ENCODE measurements around the gene RPS19BP1.

RPS19BP1 gene

GRCh38 chr22:39558950-39559349 lies 26.4 kb upstream of the RPS19BP1 start:
- no peak for DNase-seq

- no peak for DNase-seq
Observed at GRCh38 chr22:39558254-39558727, 25.7 kb upstream of the RPS19BP1 start.

- peak; percentile 51 for DNase-seq
Observed at GRCh38 chr22:39556970-39557841, 24.7 kb upstream of the RPS19BP1 start.

GRCh38 chr22:39554151-39554550 lies 21.6 kb upstream of the RPS19BP1 start:
- DNase-seq = no peak

GRCh38 chr22:39553429-39553828 lies 20.9 kb upstream of the RPS19BP1 start:
- DNase-seq = no peak

- DNase-seq = no peak
Observed at GRCh38 chr22:39547587-39547947, 15.0 kb upstream of the RPS19BP1 start.

GRCh38 chr22:39546889-39547586 lies 14.5 kb upstream of the RPS19BP1 start:
- no peak for DNase-seq

GRCh38 chr22:39545386-39546365 lies 13.1 kb upstream of the RPS19BP1 start:
- peak; percentile 72 for DNase-seq

GRCh38 chr22:39543095-39543494 lies 10.5 kb upstream of the RPS19BP1 start:
- DNase-seq = no peak

- no peak for DNase-seq
Observed at GRCh38 chr22:39537975-39538374, 5.4 kb upstream of the RPS19BP1 start.

GRCh38 chr22:39536711-39537110 lies 4.2 kb upstream of the RPS19BP1 start:
- DNase-seq = no peak

- no peak for DNase-seq
Observed at GRCh38 chr22:39535831-39536449, 3.4 kb upstream of the RPS19BP1 start.

GRCh38 chr22:39535357-39535725 lies 2.8 kb upstream of the RPS19BP1 start:
- DNase-seq = no peak

GRCh38 chr22:39534591-39535356 lies 2.2 kb upstream of the RPS19BP1 start:
- DNase-seq = peak; percentile 83

- no peak for DNase-seq
Observed at GRCh38 chr22:39534092-39534506, 1.6 kb upstream of the RPS19BP1 start.

- DNase-seq = no peak
Observed at GRCh38 chr22:39530692-39531331, 1.7 kb downstream of the RPS19BP1 start.

GRCh38 chr22:39530116-39530515 lies 2.4 kb downstream of the RPS19BP1 start:
- DNase-seq = no peak

- DNase-seq = no peak
Observed at GRCh38 chr22:39529487-39529851, 3.1 kb downstream of the RPS19BP1 start.

GRCh38 chr22:39528681-39529486 lies 3.7 kb downstream of the RPS19BP1 start:
- DNase-seq = peak; percentile 86

GRCh38 chr22:39528080-39528661 lies 4.4 kb downstream of the RPS19BP1 start:
- no peak for DNase-seq
